Dedifferentiated amniotic fluid mesenchymal stem cell (primary cell): ENCODE results near the gene CNDP2.
"Not testable (repeated sequence)": the region's sequence is repeated elsewhere in the genome, so short reads cannot be mapped to it uniquely, and the experiment has no call there.

Experiments used
- DNase-seq: peaks from one replicate; pipeline ENCODE4 v3.0.0-alpha.2; 2016; ENCODE audit errors: extremely low spot score

The CNDP2 gene

GRCh38 chr18:74500372-74500771, 4.2 kb downstream of the CNDP2 start:
- no peak for DNase-seq

- DNase-seq = not testable (repeated sequence)
These were observed 4.6 kb downstream of the CNDP2 start for GRCh38 chr18:74500774-74501173.

DNA sequence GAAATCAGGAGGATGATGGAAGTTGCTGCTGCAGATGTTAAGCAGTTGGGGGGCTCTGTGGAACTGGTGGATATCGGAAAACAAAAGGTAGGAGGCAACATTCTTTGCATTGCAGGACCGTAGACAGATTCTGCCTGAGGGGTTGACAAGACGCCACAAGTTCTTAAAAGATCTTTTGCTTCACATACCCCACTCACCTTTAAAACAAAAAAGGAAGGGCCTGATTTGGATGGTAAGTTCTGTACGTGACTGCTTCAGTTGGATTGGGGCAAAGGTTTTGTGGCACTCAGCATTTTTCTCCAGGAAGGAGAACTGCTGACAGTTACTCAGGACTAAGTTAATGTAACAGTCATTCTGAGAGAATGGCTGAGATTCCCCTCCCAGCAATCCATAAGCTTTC, 5.2 kb downstream of the CNDP2 start:
- no peak for DNase-seq

DNA sequence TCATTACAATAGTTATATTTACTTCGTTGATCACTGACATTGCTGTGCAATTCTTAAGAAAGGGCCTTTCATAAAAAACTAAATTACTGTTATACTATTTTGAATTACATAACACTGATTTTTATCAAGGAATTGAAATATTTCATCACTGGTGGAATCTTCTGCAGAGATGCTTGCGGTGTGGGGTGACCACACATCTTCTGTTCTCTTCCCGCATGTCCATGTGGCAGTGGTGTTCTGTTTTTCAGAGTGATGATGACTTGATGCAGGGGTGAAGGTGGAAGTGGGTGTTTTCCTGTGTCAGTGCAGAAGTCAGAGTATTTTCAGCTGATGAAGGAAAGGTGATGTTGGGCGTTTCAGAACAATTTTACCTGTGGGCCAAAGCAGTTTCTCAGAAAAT, 7.0 kb downstream of the CNDP2 start:
- no peak for DNase-seq

DNA sequence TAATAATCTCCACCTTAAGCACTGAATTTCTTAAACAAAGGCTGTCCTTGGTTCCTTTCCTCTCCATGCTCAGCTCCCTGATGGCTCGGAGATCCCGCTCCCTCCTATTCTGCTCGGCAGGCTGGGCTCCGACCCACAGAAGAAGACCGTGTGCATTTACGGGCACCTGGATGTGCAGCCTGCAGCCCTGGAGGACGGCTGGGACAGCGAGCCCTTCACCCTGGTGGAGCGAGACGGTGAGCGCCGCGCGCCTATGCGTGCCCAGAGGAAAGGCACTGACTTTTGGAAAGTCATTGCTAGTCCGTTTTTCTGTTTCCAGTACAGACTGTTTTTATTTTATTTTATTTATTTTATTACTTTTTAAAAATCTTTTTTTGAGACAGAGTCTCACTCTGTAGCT, 9.6 kb downstream of the CNDP2 start:
- no peak for DNase-seq

GRCh38 chr18:74506448-74507084, 10.4 kb downstream of the CNDP2 start:
- DNase-seq = peak; percentile 55

DNA sequence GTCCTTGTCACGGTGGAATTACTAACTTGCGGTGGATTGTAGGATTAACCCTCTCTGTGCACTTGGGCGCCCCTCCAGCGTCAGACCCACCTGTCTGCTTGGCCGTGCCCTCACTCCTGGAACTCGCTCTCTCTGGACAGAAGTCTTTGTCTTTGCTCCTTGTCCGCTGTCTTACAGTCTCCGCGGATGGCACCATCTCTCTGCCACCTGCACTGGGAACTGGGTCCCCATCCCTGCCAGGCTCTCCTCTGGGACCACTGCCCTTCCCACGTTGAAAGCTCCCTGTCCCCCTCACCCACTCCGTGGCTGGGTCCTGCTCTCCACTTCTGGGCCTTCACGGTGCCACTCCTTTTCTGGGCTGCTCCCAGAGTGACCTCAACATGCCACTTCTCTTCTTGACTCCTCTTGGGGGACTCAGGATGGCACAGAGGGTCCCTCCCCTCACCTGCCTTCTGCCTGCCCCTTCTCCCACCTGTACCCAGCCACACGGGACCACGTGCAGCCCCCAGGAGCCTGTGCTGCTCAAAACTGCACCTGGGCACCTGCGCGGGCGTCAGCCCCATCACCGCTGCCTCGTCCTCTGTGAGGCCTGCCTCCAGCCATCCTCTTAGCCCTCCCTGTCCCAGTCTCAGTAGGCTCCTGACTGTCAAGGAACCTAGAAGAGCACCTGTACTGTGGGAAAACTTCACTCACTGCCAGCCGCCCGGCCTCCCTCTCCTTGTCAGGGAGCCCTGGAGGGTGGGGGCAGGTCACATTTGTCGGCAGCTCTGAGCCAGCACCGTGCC, 11.1 kb downstream of the CNDP2 start:
- DNase-seq = no peak

GRCh38 chr18:74507927-74508326, 11.8 kb downstream of the CNDP2 start:
- no peak for DNase-seq

DNA sequence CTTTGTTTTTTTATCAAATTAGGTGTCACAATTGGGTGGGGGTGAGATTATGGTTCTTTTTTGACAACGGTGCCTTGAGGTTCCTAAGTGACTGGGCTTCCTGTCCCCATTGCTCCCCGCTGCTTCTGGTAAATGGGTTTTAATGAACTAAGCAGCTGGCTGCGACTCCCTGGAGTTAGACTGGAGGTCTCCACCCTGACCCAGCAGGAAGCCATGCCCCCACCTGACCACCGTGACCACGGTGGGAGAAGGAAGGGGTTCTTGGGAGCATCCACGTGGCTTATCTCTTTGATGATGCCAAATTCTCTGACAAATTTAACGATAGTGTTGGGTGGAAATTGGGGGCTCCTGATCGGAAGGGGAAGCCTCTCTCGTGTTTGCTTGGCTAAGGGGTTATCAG, 12.2 kb downstream of the CNDP2 start:
- no peak for DNase-seq

GRCh38 chr18:74508821-74509225, 12.7 kb downstream of the CNDP2 start:
- DNase-seq = no peak

- no peak for DNase-seq
These were observed 13.9 kb downstream of the CNDP2 start for GRCh38 chr18:74509856-74510769.

DNA sequence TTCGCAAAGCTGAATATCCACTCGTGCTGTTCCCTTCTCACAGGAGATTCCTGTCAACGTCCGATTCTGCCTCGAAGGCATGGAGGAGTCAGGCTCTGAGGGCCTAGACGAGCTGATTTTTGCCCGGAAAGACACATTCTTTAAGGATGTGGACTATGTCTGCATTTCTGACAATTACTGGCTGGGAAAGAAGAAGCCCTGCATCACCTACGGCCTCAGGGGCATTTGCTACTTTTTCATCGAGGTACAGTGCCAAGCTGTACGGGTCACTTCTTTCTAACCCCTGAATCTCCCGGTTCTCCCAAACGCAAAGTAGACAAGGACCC, 14.6 kb downstream of the CNDP2 start:
- DNase-seq = no peak

DNA sequence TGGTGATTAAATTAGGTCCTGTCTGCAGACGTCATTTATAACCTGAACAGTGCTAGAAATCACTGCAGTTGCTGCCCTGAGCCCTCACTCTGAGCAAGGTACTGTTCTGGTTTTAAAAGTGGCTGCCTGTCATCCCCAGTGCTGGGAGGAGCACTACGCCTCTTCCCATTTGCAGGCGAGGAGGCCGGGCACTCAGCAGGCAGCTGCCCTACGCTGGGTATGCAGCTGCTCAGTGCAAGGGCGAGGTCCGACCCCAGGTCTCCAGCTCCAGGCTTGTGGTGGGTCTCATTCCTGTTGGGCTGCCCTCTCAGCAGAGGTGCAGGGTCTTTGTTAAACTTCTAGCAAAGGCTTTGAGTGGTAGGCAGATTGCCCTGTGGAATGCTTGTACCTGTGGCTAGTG, 15.7 kb downstream of the CNDP2 start:
- no peak for DNase-seq

- DNase-seq = no peak
These were observed 16.3 kb downstream of the CNDP2 start for GRCh38 chr18:74512321-74513053.

GRCh38 chr18:74513149-74513882, 17.2 kb downstream of the CNDP2 start:
- DNase-seq = no peak

DNA sequence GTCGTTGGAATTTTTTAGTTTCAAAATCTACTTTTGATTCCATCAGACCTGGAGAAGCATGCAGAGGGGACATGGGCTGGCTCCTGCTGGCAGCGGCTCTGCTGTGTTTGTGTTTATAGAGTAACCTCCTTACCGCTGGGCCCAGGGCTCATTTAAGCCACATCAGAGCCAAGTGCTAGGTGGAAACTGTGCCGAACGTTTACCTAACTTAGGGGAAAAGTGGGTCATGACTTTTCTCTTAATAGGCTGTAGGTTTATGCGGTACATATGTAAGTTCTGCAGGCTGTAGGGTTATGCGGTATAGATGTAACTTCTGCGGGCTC, 17.7 kb downstream of the CNDP2 start:
- DNase-seq = no peak

- no peak for DNase-seq
These were observed 18.8 kb downstream of the CNDP2 start for GRCh38 chr18:74514860-74515495.

GRCh38 chr18:74515620-74516231, 19.6 kb downstream of the CNDP2 start:
- no peak for DNase-seq

GRCh38 chr18:74516271-74517235, 20.4 kb downstream of the CNDP2 start:
- no peak for DNase-seq
